PC-9 (cell line): ENCODE data around the gene FADS6. TPM values are rescaled to one million over a fixed set of nuclear protein-coding genes. Genes with fewer than 3 reads are reported as not detected.
"Not testable (repeated sequence)": the region's sequence is repeated elsewhere in the genome, so short reads cannot be mapped to it uniquely, and the experiment has no call there.

ENCODE experiments used
- BruUV-seq: library from RNA; stranded (reverse); fragments of 400-500 nt; replicated peaks from 2 replicates; lab custom pipeline; 2021; lab: Mats Ljungman, UMichigan
- CTCF ChIA-PET: fragments of 300-600 bp; sonication (Branson Sonifier 250); formaldehyde crosslinking; loops from one replicate; lab custom pipeline; 2022; ENCODE audit warnings: antibody characterized with exemption; lab: Charles Lee
- POLR2A ChIA-PET: fragments of 300-600 bp; sonication (Branson Sonifier 250); formaldehyde crosslinking; loops from one replicate; lab custom pipeline; 2022; ENCODE audit warnings: antibody characterized with exemption; ENCODE audit not compliant: unreplicated experiment; lab: Charles Lee
- DNase-seq, 2 experiments: peaks; one replicate each; pipeline versions ENCODE4 v3.0.0 to v3.0.0-alpha.2; 2015 to 2022; ENCODE audit warnings: mixed read lengths in 1 of 2
- H2AFZ ChIP-seq: fragments of 200-600 bp; sonication (generic); 2 replicates; pipeline ENCODE4 v1.8.1; 2017; ENCODE audit warnings: antibody characterized with exemption
- H3F3A ChIP-seq: fragments of 200-600 bp; sonication (generic); 2 replicates; pipeline ENCODE4 v1.8.1; 2017; ENCODE audit warnings: antibody characterized with exemption, mild to moderate bottlenecking, low read depth; ENCODE audit not compliant: insufficient read depth
- H3K27ac ChIP-seq: fragments of 200-600 bp; sonication (generic); 2 replicates; pipeline ENCODE4 v1.6.1; 2016; ENCODE audit warnings: mixed run types
- H3K27me3 ChIP-seq: fragments of 200-600 bp; sonication (generic); 2 replicates; pipeline ENCODE4 v1.6.1; 2016; ENCODE audit warnings: low read depth, mixed run types; ENCODE audit not compliant: insufficient read depth
- H3K36me3 ChIP-seq: fragments of 200-600 bp; sonication (generic); 2 replicates; pipeline ENCODE4 v1.6.1; 2016; ENCODE audit warnings: low read depth, mixed run types
- H3K4me1 ChIP-seq: fragments of 200-600 bp; sonication (generic); replicated peaks from 2 replicates; pipeline ENCODE4 v1.6.1; 2016; ENCODE audit warnings: mixed run types; ENCODE audit not compliant: insufficient read depth
- H3K4me2 ChIP-seq: fragments of 200-600 bp; sonication (generic); 2 replicates; pipeline ENCODE4 v1.6.1; 2017; ENCODE audit warnings: mixed run types
- H3K4me3 ChIP-seq: fragments of 200-600 bp; sonication (generic); 2 replicates; pipeline ENCODE4 v1.6.1; 2016; ENCODE audit warnings: mixed run types
- H3K79me2 ChIP-seq: fragments of 200-600 bp; sonication (generic); 2 replicates; pipeline ENCODE4 v1.6.1; 2017; ENCODE audit warnings: low read depth, mixed run types
- H3K9me2 ChIP-seq: fragments of 200-600 bp; sonication (generic); 2 replicates; pipeline ENCODE4 v1.8.1; 2017; ENCODE audit warnings: mild to moderate bottlenecking; ENCODE audit not compliant: insufficient read depth
- H3K9me3 ChIP-seq: fragments of 200-600 bp; sonication (generic); 2 replicates; pipeline ENCODE4 v1.8.1; 2016; ENCODE audit warnings: low read depth; ENCODE audit not compliant: insufficient read depth
- H4K20me1 ChIP-seq: fragments of 200-600 bp; sonication (generic); 2 replicates; pipeline ENCODE4 v1.8.1; 2017; ENCODE audit not compliant: insufficient read depth
- EZH2 ChIP-seq: fragments of 200-600 bp; sonication (generic); IDR thresholded peaks from 2 replicates; pipeline ENCODE4 v1.8.0; 2017; ENCODE audit warnings: antibody characterized with exemption, low read depth
- intact Hi-C: fragments of 100-400 bp; cut with micrococcal nuclease; formaldehyde crosslinking; loops from one replicate; pipeline ENCODE4 v1.10.0; 2022; ENCODE audit not compliant: unreplicated experiment
- total RNA-seq: library from RNA; stranded (reverse); gene quantifications from 2 replicates; pipeline ENCODE4 v1.2.3, GENCODE V29; 2021
- TF ChIP-seq, protein P1 (sequence below): fragments of 200-600 bp; sonication (generic); conservative IDR thresholded peaks from 2 replicates; pipeline ENCODE4 v1.6.1; 2017; ENCODE audit warnings: mixed run types, antibody characterized with exemption, mild to moderate bottlenecking, moderate library complexity

The FADS6 gene
- total RNA-seq, 1 experiment from 2014 or later = not detected

DNA sequence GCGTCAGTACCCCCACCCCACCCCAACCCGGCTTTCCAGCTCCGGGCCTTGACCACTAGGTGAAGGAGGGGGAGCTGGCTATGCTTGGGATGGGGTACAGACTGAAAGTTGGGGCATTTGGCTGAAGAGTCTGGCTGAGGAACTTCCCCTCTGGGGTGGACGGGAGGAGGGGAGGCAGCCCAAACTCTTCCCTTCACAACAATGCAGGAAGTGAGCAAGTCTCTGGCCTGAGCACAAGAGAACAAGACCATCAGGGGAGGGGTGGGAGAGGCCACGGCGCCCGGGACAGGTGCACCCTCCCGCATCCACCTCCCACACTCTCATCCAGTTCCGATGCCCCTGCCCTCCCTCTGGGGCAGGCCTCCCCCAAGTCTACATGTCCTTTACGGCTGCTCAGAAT lies 24.0 kb upstream of the FADS6 start:
- DNase-seq = no peak
- Histone ChIP-seq H4K20me1 (no peaks in the 10 kb centered on the region), H3K79me2 (no peaks in the 10 kb centered on the region), H3K4me1 (no peaks in the 10 kb centered on the region), H3K36me3 (no peaks in the 10 kb centered on the region), H3K27ac (no peak overlapping the region), H3K9me2 (no peaks in the 10 kb centered on the region), H3F3A (no peaks in the 10 kb centered on the region), H3K4me3 (no peak overlapping the region), H3K4me2 (no peak overlapping the region), H3K27me3 (peaks cover 2% of the 10 kb centered on the region), H2AFZ (no peak overlapping the region), H3K9me3 (no peaks in the 10 kb centered on the region)
- BruUV-seq = no TSS peak
- POLR2A ChIA-PET = no interaction called here
- intact Hi-C loops = loop anchor here (1.0 kb wide), 1 partner anchor 44 kb away; no protein-coding TSS in a partner anchor
- CTCF ChIA-PET = no interaction called here
- TF ChIP-seq EZH2 = no peak
- TF ChIP-seq, protein P1, sequence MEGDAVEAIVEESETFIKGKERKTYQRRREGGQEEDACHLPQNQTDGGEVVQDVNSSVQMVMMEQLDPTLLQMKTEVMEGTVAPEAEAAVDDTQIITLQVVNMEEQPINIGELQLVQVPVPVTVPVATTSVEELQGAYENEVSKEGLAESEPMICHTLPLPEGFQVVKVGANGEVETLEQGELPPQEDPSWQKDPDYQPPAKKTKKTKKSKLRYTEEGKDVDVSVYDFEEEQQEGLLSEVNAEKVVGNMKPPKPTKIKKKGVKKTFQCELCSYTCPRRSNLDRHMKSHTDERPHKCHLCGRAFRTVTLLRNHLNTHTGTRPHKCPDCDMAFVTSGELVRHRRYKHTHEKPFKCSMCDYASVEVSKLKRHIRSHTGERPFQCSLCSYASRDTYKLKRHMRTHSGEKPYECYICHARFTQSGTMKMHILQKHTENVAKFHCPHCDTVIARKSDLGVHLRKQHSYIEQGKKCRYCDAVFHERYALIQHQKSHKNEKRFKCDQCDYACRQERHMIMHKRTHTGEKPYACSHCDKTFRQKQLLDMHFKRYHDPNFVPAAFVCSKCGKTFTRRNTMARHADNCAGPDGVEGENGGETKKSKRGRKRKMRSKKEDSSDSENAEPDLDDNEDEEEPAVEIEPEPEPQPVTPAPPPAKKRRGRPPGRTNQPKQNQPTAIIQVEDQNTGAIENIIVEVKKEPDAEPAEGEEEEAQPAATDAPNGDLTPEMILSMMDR = no peak

DNA sequence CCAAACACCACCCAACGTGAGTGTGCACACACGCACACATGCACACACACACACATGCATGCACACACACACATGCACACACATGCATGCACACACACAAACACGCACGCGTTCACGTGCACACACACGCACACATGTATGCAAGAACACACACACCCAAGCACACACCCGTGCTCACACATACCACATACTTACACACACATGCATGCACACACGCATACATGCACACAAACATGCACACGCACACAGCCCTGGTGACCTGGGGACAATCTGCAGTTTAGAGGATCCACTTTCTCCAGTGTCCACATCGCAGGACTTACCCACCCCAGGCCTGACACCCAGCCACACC lies 23.4 kb upstream of the FADS6 start:
- ChIA-PET CTCF (no interaction called here), POLR2A (no interaction called here)

GRCh38 chr17:74916136-74916850 lies 22.9 kb upstream of the FADS6 start:
- H3K79me2 ChIP-seq = no peaks in the 10 kb centered on the region
- H4K20me1 ChIP-seq = no peaks in the 10 kb centered on the region
- no peaks in the 10 kb centered on the region for H3K36me3 ChIP-seq
- ChIA-PET POLR2A (no interaction called here), CTCF (no interaction called here)
- H3K27ac ChIP-seq = no peak overlapping the region
- no peak for TF ChIP-seq EZH2
- TF ChIP-seq, protein P1 = no peak
- intact Hi-C loops = no loop called here
- BruUV-seq = no TSS peak
- no peak overlapping the region for H2AFZ ChIP-seq
- H3F3A ChIP-seq = no peaks in the 10 kb centered on the region
- no peaks in the 10 kb centered on the region for H3K9me2 ChIP-seq
- H3K4me3 ChIP-seq = no peak overlapping the region
- DNase-seq = no peak
- no peaks in the 10 kb centered on the region for H3K9me3 ChIP-seq
- H3K27me3 ChIP-seq = no peaks in the 10 kb centered on the region
- H3K4me2 ChIP-seq = no peak overlapping the region
- no peaks in the 10 kb centered on the region for H3K4me1 ChIP-seq

More for the DNA sequence above, 23.4 kb upstream of the FADS6 start:
- no peaks in the 10 kb centered on the region for H3K9me2 ChIP-seq
- H3K4me3 ChIP-seq = no peak overlapping the region
- no peak overlapping the region for H3K27ac ChIP-seq
- H3K4me1 ChIP-seq = no peaks in the 10 kb centered on the region
- BruUV-seq = no TSS peak
- intact Hi-C loops = loop anchor here (1.0 kb wide), 1 partner anchor 44 kb away; no protein-coding TSS in a partner anchor
- H3K36me3 ChIP-seq = no peaks in the 10 kb centered on the region
- no peak for DNase-seq
- H3F3A ChIP-seq = no peaks in the 10 kb centered on the region
- no peaks in the 10 kb centered on the region for H3K27me3 ChIP-seq
- no peaks in the 10 kb centered on the region for H3K9me3 ChIP-seq
- TF ChIP-seq EZH2 = no peak
- TF ChIP-seq, protein P1 = no peak
- H3K4me2 ChIP-seq = no peak overlapping the region
- H2AFZ ChIP-seq = no peak overlapping the region
- H3K79me2 ChIP-seq = no peaks in the 10 kb centered on the region
- no peaks in the 10 kb centered on the region for H4K20me1 ChIP-seq

DNA sequence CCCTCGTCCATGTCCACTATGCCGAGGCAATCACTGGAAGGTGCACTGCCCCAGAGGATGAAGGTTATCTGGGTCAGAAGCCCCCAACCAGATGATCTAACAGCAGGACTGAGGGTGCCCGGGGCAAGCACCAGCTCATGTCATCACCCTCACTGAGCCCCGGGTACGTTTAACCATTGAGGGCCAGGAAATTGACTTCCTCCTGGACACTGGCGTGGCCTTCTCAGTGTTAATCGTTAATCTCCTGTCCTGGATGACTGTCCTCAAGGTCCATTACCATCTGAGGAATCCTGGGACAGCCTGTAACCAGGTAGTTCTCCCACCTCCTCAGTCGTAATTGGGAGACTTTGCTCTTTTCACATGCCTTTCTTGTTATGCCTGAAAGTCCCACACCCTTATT lies 18.0 kb upstream of the FADS6 start:
- BruUV-seq, POLR2A ChIA-PET, CTCF ChIA-PET: not testable (repeated sequence)

DNA sequence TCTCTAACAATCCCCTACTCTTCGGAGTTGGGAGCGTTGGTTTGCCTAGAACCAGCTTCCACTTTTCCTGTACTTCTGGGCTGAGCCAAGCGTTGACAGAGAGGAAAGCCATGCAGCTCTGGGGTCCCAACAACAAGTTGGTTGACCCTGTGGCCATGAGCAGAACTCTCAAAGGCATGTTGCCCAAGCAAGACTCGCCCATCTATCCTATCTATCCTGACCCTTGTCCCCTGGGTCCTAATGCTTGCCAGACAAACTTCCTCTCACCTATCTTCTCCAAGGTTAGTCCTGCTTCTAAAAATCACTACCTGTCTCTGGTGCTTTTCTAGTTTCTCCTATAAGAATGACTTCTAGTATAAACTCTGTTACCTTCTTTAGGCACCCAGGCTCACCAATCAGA lies 15.7 kb upstream of the FADS6 start:
- intact Hi-C loops, DNase-seq, BruUV-seq, H3K4me3 ChIP-seq, CTCF ChIA-PET, H3K9me2 ChIP-seq, H3K9me3 ChIP-seq, H3K27ac ChIP-seq, H3K79me2 ChIP-seq, POLR2A ChIA-PET, H2AFZ ChIP-seq, H4K20me1 ChIP-seq, H3K27me3 ChIP-seq, H3K4me2 ChIP-seq, H3K36me3 ChIP-seq: not testable (repeated sequence)
- peaks cover 20% of the 10 kb centered on the region for H3K4me1 ChIP-seq
- H3F3A ChIP-seq = peaks cover 11% of the 10 kb centered on the region; the same call in 1 of the 2 replicates

More for the DNA sequence above, 18.0 kb upstream of the FADS6 start:
- H3K4me3 ChIP-seq, H3K9me2 ChIP-seq, intact Hi-C loops, H3K79me2 ChIP-seq, H2AFZ ChIP-seq, H3K36me3 ChIP-seq, H3K27me3 ChIP-seq, DNase-seq, H3K27ac ChIP-seq, H4K20me1 ChIP-seq, H3K9me3 ChIP-seq, H3K4me2 ChIP-seq: not testable (repeated sequence)
- peaks cover 11% of the 10 kb centered on the region; the same call in 1 of the 2 replicates for H3F3A ChIP-seq
- peaks cover 20% of the 10 kb centered on the region for H3K4me1 ChIP-seq
